H1 (cell line): Measurements from ENCODE around the gene DCP1B. TPM values are rescaled to one million over a fixed set of nuclear protein-coding genes. Genes with fewer than 3 reads are reported as not detected.

Source experiments
- CTCF ChIA-PET: fragments of 300-600 bp; sonication (Branson Sonifier 250); formaldehyde crosslinking; loops from one replicate; lab custom pipeline; 2021; ENCODE audit not compliant: partially characterized antibody; lab: Charles Lee
- POLR2A ChIA-PET: fragments of 300-600 bp; sonication (Branson Sonifier 250); formaldehyde crosslinking; loops from one replicate; lab custom pipeline; 2021; ENCODE audit warnings: inconsistent platforms; ENCODE audit not compliant: partially characterized antibody; lab: Charles Lee
- DNase-seq, 2 experiments: peaks; one replicate each; pipeline versions ENCODE4 v3.0.0 to v3.0.0-alpha.2; 2010 to 2022; ENCODE audit warnings: low spot score in 2 of 2, low read depth in 1 of 2, mixed read lengths in 1 of 2
- FAIRE-seq: peaks from 2 replicates; lab custom pipeline; 2011; peaks lifted over from hg19 to GRCh38; lab: Jason Lieb, UNC
- H2AFZ ChIP-seq: 2 replicates; pipeline ENCODE4 v1.8.1; 2012; ENCODE audit warnings: low read length, inconsistent platforms
- H2AK5ac ChIP-seq: 2 replicates; pipeline ENCODE4 v1.6.1; 2013; ENCODE audit warnings: low read depth, low read length
- H2BK120ac ChIP-seq: replicated peaks from 2 replicates; pipeline ENCODE3; 2013; ENCODE audit warnings: low read depth, low read length, inconsistent platforms
- H2BK12ac ChIP-seq: 2 replicates; pipeline ENCODE4 v1.6.1; 2013; ENCODE audit warnings: low read depth, low read length
- H2BK15ac ChIP-seq: 2 replicates; pipeline ENCODE4 v1.6.1; 2013; ENCODE audit warnings: low read length
- H2BK20ac ChIP-seq: 2 replicates; pipeline ENCODE4 v1.6.1; 2013; ENCODE audit warnings: low read length
- H2BK5ac ChIP-seq: 2 replicates; pipeline ENCODE4 v1.6.1; 2013; ENCODE audit warnings: low read depth, low read length
- H3K14ac ChIP-seq: 2 replicates; pipeline ENCODE4 v1.6.1; 2013; ENCODE audit warnings: inconsistent platforms; ENCODE audit not compliant: insufficient read length
- H3K18ac ChIP-seq: 2 replicates; pipeline ENCODE4 v1.6.1; 2013; ENCODE audit warnings: low read length; ENCODE audit errors: extremely low read depth
- H3K23ac ChIP-seq: 2 replicates; pipeline ENCODE4 v1.6.1; 2013; ENCODE audit warnings: inconsistent platforms; ENCODE audit not compliant: insufficient read length
- H3K23me2 ChIP-seq: 2 replicates; pipeline ENCODE4 v1.6.1; 2013; ENCODE audit warnings: low read depth, low read length
- H3K27ac ChIP-seq: 2 replicates; pipeline ENCODE4 v1.6.1; 2011; ENCODE audit warnings: low read depth, low read length, inconsistent platforms
- H3K27me3 ChIP-seq, 4 experiments: replicated peaks in 1 of 4; 1 replicate in 1 of 4; 2 replicates in 3 of 4; pipeline versions ENCODE4 v1.6.1 to v1.8.1; 2011 to 2013; ENCODE audit warnings: low read length in 3 of 4, mild to moderate bottlenecking in 3 of 4, inconsistent platforms in 2 of 4, mixed read lengths in 2 of 4, moderate library complexity in 1 of 4; ENCODE audit not compliant: control insufficient read depth in 3 of 4, insufficient read depth in 3 of 4; ENCODE audit errors: extremely low read depth in 1 of 4
- H3K36me3 ChIP-seq, 4 experiments: 2 replicates each; pipeline versions ENCODE4 v1.6.1 to v1.8.1; 2011 to 2013; ENCODE audit warnings: mild to moderate bottlenecking in 4 of 4, low read length in 3 of 4, moderate library complexity in 2 of 4, control low read depth in 1 of 4, inconsistent platforms in 1 of 4; ENCODE audit not compliant: insufficient read depth in 4 of 4, control insufficient read depth in 2 of 4
- H3K4ac ChIP-seq: replicated peaks from 2 replicates; pipeline ENCODE3; 2013; ENCODE audit warnings: low read length, low read depth, mixed read lengths, inconsistent platforms; ENCODE audit not compliant: insufficient read length
- H3K4me1 ChIP-seq, 4 experiments: replicated peaks in 1 of 4; 1 replicate in 1 of 4; 2 replicates in 3 of 4; pipeline versions ENCODE4 v1.6.1 to v1.8.1; 2011 to 2013; ENCODE audit warnings: low read length in 3 of 4, inconsistent platforms in 2 of 4, mixed read lengths in 1 of 4; ENCODE audit not compliant: insufficient read depth in 4 of 4, control insufficient read depth in 3 of 4
- H3K4me2 ChIP-seq, 2 experiments: 2 replicates each; pipeline versions ENCODE4 v1.6.1 to v1.8.1; 2011 to 2013; ENCODE audit warnings: low read depth in 2 of 2, low read length in 2 of 2, control low read depth in 1 of 2, inconsistent platforms in 1 of 2, mild to moderate bottlenecking in 1 of 2; ENCODE audit not compliant: insufficient read depth in 1 of 2
- H3K4me3 ChIP-seq, 4 experiments: fragments of 200-600, 300-600 bp in 1 of 4; sonication (generic), shearing (Covaris generic), sonication (Bioruptor Twin) in 1 of 4; 2 replicates each; pipeline versions ENCODE4 v1.5.1 to v1.8.1; 2011 to 2016; ENCODE audit warnings: low read length in 4 of 4, low read depth in 3 of 4, control low read depth in 2 of 4, inconsistent platforms in 2 of 4, mild to moderate bottlenecking in 2 of 4, mixed read lengths in 1 of 4, moderate library complexity in 1 of 4; ENCODE audit not compliant: insufficient read depth in 2 of 4; ENCODE audit errors: extremely low read depth in 1 of 4
- H3K56ac ChIP-seq: replicated peaks from 2 replicates; pipeline ENCODE3; 2013; ENCODE audit warnings: low read depth, mild to moderate bottlenecking, mixed read lengths, low read length, inconsistent platforms; ENCODE audit not compliant: insufficient read length
- H3K79me1 ChIP-seq: 2 replicates; pipeline ENCODE4 v1.6.1; 2013; ENCODE audit warnings: low read depth, low read length, control low read depth
- H3K79me2 ChIP-seq, 2 experiments: 2 replicates each; pipeline versions ENCODE4 v1.6.1 to v1.8.1; 2012 to 2013; ENCODE audit warnings: low read length in 2 of 2, mild to moderate bottlenecking in 2 of 2, inconsistent platforms in 1 of 2; ENCODE audit not compliant: insufficient read depth in 2 of 2, control insufficient read depth in 1 of 2
- H3K9ac ChIP-seq, 4 experiments: replicated peaks in 1 of 4; 1 replicate in 1 of 4; 2 replicates in 3 of 4; pipeline versions ENCODE4 v1.6.1 to v1.8.1; 2011 to 2013; ENCODE audit warnings: low read depth in 3 of 4, low read length in 3 of 4, control low read depth in 2 of 4, mild to moderate bottlenecking in 2 of 4, moderate library complexity in 2 of 4, inconsistent platforms in 1 of 4; ENCODE audit errors: extremely low read depth in 1 of 4
- H3K9me3 ChIP-seq, 2 experiments: 2 replicates each; pipeline versions ENCODE4 v1.6.1 to v1.8.1; 2012 to 2013; ENCODE audit warnings: mild to moderate bottlenecking in 2 of 2, moderate library complexity in 2 of 2, control low read depth in 1 of 2, inconsistent platforms in 1 of 2, low read depth in 1 of 2, low read length in 1 of 2, mixed read lengths in 1 of 2; ENCODE audit not compliant: insufficient read depth in 2 of 2
- H4K20me1 ChIP-seq, 2 experiments: replicated peaks in 1 of 2; 2 replicates each; pipeline versions ENCODE3 to v1.8.1; 2011 to 2013; ENCODE audit warnings: inconsistent platforms in 2 of 2, low read length in 2 of 2, mild to moderate bottlenecking in 1 of 2; ENCODE audit not compliant: insufficient read depth in 2 of 2, control insufficient read depth in 1 of 2
- H4K5ac ChIP-seq: 2 replicates; pipeline ENCODE4 v1.6.1; 2013; ENCODE audit warnings: low read length, low read depth, mixed read lengths, inconsistent platforms; ENCODE audit not compliant: insufficient read length
- H4K8ac ChIP-seq: 2 replicates; pipeline ENCODE4 v1.8.0; 2013; ENCODE audit warnings: mild to moderate bottlenecking, moderate library complexity, low read length, inconsistent platforms; ENCODE audit not compliant: insufficient read depth; ENCODE audit errors: extremely low read depth
- H4K91ac ChIP-seq: replicated peaks from 2 replicates; pipeline ENCODE3; 2013; ENCODE audit warnings: low read length, mixed read lengths, inconsistent platforms; ENCODE audit not compliant: insufficient read length
- CTBP2 ChIP-seq: IDR thresholded peaks from 2 replicates; pipeline ENCODE4 v1.7.0; 2011; ENCODE audit warnings: borderline replicate concordance, mild to moderate bottlenecking, moderate library complexity, mixed read lengths, low read length; ENCODE audit not compliant: insufficient read depth, insufficient read length
- EZH2 ChIP-seq: fragments of 200-600 bp; sonication (generic); IDR thresholded peaks from 2 replicates; pipeline ENCODE4 v1.7.1; 2012; ENCODE audit warnings: low read depth, mild to moderate bottlenecking, moderate library complexity, low read length, inconsistent platforms; ENCODE audit not compliant: severe bottlenecking
- TAF1 ChIP-seq: IDR thresholded peaks from 2 replicates; pipeline ENCODE4 v1.6.1; 2011; ENCODE audit warnings: mild to moderate bottlenecking, low read depth, low read length
- WGBS, 2 experiments: shearing (Covaris generic) in 1 of 2; methylation state at CpG; one replicate each; pipeline versions ENCODE4 v1.1.6 to v1.1.7; 2013 to 2015; ENCODE audit warnings: low lambda C conversion rate in 2 of 2, mixed read lengths in 2 of 2, inconsistent platforms in 1 of 2, low coverage in 1 of 2, missing lambda C conversion rate in 1 of 2; ENCODE audit not compliant: insufficient replicate concordance in 2 of 2, insufficient coverage in 1 of 2, insufficient read length in 1 of 2; ENCODE audit errors: extremely low coverage in 1 of 2, missing lambda C conversion rate in 1 of 2; 5-methylcytosine and 5-hydroxymethylcytosine counted together
- polyA plus RNA-seq, 7 experiments: library from polyadenylated mRNA; depleted of rRNA in 3 of 7; stranded (reverse) in 5 of 7; unstranded in 2 of 7; fragments of >200 nt in 5 of 7; fragments of 200-250 nt in 2 of 7; gene quantifications; 1 replicate in 5 of 7; 2 replicates in 1 of 7; 4 replicates in 1 of 7; pipeline versions ENCODE4 v1.2.1 to v1.2.3, GENCODE V29; 2011 to 2013; ENCODE audit warnings: missing spikeins in 2 of 7, mixed read lengths in 2 of 7
- total RNA-seq: library from RNA; stranded (reverse); fragmentation: NEBNext Ultra II Directional; extraction: Animal tissue kit (Norgen Biotek cat#: 25700); gene quantifications from 2 replicates; pipeline ENCODE4 v1.2.1, GENCODE V29; 2021

DCP1B gene
- total and polyA plus RNA-seq, 2 of the 8 experiments (the other 6 are each of a cell fraction or from before 2014, with no cell fraction given): 14.8 to 29.0 TPM

GRCh38 chr12:2003676-2004112 is 563 bp downstream of the DCP1B start:
- peak overlapping the region; percentile 95 for H3K56ac ChIP-seq
- no peaks in the 10 kb centered on the region for H4K20me1 ChIP-seq
- TF ChIP-seq CTBP2 (no peak), TAF1 (peak; percentile 48; the same call in 1 of the 2 replicates), EZH2 (no peak)
- POLR2A ChIA-PET: interaction anchor here (1.6 to 2.0 kb wide), 3 partner anchors 10 to 46 kb away, joined by 4 to 10 read pairs (median 8); no protein-coding TSS in a partner anchor
- H3K23ac ChIP-seq: no peak overlapping the region
- H2AFZ ChIP-seq: peak overlapping the region; percentile 84; the same call in 1 of the 2 replicates
- no peaks in the 10 kb centered on the region for H3K36me3 ChIP-seq
- no peak overlapping the region for H3K14ac ChIP-seq
- peak overlapping the region; percentile 68 to 89 (median 86) for H3K9ac ChIP-seq
- H2BK120ac ChIP-seq: no peak overlapping the region
- H3K27ac ChIP-seq: peak overlapping the region; percentile 90
- H3K4ac ChIP-seq: no peak overlapping the region
- no peaks in the 10 kb centered on the region for H3K79me1 ChIP-seq
- peaks cover 3 to 45% of the 10 kb centered on the region in 2 experiments; a peak in 3 of 4 replicates for H3K79me2 ChIP-seq
- peaks cover 0 to 4% (median 2%) of the 10 kb centered on the region in 4 experiments; a peak in 2 of 7 replicates for H3K4me1 ChIP-seq
- no peaks in the 10 kb centered on the region for H3K27me3 ChIP-seq
- FAIRE-seq: peak; percentile 7
- no peak overlapping the region for H2AK5ac ChIP-seq
- WGBS, 2 experiments: 6% methylated on average over 8 of the region's 13 CpGs; no CpG with 5 or more reads in 1 of the 2 experiments
- peak overlapping the region; percentile 87 to 96 (median 90) for H3K4me3 ChIP-seq
- peaks cover 5% of the 10 kb centered on the region for H3K23me2 ChIP-seq
- DNase-seq: no peak
- peak overlapping the region; percentile 100 for H3K18ac ChIP-seq
- H4K8ac ChIP-seq: no peak overlapping the region
- no peak overlapping the region for H4K91ac ChIP-seq
- no peaks in the 10 kb centered on the region for H3K9me3 ChIP-seq
- CTCF ChIA-PET: interaction anchor here (1.0 to 1.7 kb wide), 2 partner anchors 9 to 11 kb away, joined by 3 to 5 read pairs; no protein-coding TSS in a partner anchor
- peak overlapping the region; percentile 98 for H2BK5ac ChIP-seq
- H3K4me2 ChIP-seq: peak overlapping the region; percentile 71 to 83
- peak overlapping the region; percentile 86; the same call in 1 of the 2 replicates for H2BK12ac ChIP-seq
- H2BK20ac ChIP-seq: no peak overlapping the region
- no peak overlapping the region for H2BK15ac ChIP-seq
- H4K5ac ChIP-seq: peak overlapping the region; percentile 42
